T1000 (cell line): ENCODE results near the gene APOA5.
A peak's percentile ranks its signal among the peaks of the same experiment; 100 is the strongest.

Experiments
- DNase-seq: peaks from one replicate; lab custom pipeline; 2025; ENCODE audit warnings: mixed read lengths; lab: John Stamatoyannopoulos, UW

Gene APOA5

DNA sequence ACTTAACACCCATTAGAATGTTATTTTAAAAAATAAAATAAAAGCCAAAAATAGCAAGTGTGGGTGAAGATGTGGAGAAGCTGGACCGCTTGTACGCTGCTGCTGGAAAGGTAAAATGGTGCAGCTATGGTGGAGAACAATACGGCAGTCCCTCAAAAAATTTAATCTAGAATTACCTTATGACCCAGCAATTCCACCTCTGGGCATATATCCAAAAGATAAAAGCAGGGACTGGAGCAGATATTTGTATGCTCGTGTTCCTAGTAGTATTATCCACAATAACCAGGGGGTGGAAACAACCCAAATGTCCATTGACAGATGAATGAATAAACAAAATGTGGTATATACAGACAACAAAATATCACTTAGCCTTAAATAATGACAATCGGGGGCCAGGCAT is 6.1 kb upstream of the APOA5 start:
- no peak for DNase-seq

DNA sequence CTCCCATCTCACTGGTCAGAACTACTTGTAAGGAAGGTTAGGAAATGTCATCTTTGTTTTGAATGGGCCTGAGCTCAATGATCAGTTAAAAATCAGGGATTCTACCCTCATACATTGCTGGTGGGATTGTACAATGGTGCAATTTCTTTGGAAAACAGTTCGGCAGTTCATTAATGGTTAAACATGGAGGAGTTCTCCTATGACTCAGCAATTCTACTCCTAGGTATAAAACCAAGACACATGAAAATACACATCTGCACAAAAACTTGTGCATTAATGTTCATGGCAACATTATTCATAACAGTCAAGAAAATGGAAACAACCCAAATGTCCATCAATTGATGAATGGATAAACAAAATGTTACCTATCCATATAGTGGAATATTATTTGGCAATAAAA is 4.9 kb upstream of the APOA5 start:
- DNase-seq, result no peak

DNA sequence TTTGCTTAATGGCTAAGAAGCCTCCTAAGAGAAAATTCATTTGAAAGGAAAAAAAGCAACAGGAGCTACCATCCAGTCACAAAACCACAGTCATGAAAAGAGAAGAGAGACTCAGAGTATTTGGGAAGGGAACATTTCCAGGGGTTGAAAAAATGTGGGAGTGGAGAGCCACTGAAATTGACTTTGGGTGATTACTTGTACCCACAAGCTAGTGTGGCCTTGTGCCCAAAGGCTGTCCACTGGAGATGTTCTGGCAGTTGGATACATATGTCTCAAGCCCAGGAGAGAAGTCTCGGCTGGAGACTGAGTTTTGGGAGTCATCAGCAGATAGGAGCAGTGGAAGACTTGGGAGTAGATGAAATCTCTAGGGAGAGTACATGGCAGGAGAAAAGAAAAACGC is 3.2 kb upstream of the APOA5 start:
- DNase-seq, result no peak

DNA sequence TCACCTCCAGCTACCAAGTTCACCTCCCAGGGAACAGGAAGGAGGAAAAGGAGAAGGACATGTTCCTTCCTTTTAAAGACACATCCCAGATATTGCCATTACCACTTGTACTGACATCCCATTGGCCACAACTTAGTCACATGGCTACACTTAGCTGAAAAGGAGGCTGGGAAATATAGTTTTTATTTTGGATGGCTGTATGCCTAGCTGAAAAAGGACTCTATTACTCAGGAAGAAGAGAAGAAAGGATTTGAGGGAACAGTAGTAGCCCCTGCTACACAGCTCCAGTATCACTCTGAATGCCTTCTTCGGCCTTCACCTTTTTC is 2.1 kb upstream of the APOA5 start:
- no peak for DNase-seq

DNA sequence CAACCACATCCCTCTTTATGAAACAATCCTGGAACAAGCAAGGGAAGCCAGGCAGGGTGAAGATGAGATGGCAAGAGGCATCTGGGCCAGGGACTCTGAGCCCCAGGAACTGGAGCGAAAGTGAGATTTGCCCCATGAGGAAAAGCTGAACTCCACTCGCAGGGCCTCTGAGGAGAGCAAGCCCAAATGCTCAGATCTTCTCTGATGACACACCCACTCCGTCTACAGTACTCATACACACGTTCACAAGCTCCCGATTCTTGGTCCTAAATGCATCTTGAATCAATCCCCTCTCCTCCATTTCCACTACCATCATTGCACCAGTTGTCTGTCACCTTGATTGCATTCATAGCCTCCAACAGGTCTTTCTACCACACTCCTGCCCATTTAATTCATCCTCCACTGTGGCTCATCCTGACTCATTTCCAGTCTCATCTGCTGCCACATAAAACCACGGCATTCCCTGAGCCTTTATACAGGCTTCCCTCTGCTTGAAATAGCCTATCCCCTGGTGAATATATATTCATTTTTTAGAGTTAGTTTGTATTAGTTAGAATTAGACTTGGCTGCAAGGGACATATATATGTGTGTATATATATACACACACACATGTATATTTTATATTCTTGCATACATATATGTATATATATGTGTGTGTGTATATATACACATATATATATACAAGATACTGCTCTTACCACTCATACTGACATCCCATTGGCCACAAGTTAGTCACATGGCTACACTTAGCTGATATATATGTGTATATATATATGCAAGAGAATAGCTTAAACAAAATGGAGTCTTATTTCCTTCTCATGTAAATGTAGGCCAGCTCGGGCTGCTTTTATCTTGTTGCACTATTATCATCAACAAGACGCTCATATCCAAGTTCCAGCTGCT is 1.4 kb upstream of the APOA5 start:
- DNase-seq, result no peak

DNA sequence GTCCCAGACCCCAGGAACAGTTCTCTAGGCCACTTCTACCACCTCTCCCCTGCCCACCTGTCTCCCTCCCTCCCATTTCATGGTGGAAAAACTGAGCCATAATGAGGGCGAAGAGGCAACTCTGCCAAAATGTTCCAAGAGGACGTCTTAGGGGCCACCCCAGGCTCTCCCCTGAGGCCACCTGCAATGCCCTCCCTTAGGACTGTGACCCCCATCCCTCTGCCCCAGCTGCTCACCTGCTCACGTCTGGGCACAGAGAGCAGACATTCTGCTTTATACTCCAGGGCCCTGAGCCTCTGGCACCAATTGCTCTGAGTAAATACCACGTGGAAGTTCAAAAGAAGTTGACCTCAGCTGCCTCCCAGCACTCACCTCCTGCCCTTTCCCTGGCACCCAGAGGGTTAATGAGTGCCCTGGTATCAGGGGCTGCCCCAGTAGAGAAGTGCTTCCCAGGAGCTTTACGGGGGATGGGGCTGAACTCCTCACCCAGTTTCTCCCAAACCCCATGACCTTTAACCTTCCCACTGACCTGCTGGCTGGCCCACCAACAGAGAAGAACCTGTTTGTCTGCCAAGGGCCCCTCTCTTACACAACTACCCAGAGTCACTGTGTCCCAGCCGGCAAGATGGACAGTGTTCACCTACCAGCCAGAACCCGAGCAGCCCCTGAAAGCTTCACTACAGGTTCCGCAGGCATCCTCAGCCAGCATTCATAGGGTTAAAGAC is 627 bp upstream of the APOA5 start:
- DNase-seq, result no peak

DNA sequence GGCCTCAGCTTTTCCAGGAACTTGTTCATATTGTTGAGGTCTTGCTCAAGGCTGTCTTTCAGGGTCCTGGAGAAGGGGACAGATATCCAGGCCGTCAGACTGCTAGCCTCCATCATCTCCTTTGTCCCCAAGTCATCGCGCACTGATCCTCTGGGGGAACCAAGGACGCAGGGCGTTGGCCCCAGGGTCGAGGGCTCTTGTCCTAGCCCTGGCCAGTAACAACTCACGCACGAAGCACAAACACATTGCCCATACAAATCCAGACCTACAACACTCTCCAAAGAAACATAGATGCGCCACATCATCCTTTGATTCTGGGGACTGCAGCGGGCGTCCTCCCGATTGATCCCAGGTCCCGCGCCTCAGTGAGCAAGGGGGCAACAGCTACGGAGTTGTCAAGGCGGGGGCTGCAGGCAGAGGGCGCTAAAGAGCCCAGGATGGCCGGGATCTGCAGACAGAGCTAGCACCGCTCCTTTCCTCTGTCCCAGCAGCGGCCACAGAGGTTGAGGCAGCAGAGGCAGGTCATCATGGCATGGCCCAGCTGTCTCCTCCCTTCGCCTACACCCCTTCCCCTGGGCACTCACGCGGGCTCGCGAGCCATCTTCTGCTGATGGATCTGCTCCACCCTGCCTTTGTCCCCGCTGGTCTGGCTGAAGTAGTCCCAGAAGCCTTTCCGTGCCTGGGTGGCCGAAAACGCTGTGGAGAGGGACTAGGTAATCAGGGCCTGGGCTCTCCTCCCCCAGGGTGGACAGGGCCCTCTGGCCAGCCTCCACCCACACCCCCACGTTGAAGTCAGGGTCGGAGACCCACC is 472 bp downstream of the APOA5 start:
- no peak for DNase-seq

DNA sequence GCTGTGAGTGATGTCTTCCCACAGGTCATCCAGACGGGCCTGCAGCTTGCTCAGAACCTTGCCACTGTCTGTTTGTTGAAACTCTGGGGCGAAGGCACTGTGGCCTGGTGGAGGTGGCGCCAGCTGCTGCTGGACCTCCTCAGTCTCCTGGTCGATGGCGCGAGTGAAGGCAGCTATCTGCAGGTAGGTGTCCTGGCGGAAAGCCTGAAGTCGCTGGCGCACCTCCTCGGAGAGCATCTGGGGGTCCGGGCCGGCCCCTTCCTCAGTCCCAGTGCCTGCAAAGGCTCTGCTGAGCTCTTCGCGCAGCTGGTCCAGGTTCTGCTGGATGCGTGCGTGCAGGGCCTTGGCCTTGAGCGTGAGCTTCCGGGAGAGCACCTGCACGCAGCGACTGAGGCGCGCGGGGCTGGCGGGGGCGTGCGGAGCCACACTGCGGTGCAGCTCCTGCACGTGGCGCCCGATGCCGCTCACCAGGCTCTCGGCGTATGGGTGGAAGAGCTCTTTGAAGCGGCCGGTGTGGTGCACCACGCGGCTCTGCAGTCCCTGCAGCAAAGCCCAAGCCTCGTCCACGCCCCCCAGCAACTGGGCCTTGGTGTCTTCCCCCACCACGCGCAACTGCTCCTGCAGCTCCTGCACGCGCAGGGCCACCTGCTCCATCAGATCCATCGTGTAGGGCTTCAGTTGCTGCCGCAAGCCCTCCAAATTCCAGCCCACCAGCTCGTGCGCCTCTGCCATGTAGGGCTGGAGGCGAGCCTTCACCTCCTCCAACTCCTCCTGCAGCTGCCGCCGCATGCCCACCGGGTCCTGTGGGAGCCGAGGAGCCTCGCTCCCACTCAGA is 1.3 kb downstream of the APOA5 start:
- DNase-seq, result no peak

DNA sequence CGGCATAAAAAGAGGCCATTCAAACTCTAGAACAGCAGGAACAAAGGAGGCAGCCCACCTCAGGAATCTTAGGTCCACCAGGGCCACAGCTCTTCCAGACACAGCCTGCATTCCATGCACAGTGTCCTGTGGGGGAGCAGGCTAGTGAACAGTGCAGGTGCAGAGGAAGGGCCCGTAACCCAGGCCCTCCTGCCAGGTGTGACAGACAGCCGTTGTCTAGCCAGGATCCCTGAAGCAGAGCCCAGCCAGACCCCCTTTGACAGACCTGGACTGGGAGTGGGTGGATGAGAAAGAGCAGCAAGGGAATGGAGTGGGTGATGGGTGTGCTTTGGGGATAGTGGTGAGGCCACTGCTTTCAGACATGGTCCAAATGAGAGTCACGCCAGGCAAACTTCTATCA is 2.7 kb downstream of the APOA5 start:
- no peak for DNase-seq

DNA sequence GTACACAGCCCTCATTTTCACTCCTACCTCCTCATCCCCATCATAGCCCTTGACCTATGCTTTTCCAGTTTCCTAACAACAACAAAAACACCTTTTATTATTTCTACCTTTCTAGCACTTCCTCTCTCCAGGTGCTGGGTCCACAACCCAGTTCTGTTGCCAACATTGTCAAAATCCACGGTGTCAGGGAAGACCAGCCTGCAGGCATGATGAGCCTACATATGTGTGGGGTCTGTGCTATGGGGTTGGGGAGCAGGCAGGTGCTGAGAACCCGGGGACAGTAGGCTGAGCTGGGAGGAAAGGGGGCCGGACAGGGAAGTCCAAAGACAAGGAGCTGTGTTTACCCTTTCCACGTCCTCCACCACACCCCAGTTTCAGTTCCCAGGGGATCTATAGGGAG is 3.1 kb downstream of the APOA5 start:
- no peak for DNase-seq

DNA sequence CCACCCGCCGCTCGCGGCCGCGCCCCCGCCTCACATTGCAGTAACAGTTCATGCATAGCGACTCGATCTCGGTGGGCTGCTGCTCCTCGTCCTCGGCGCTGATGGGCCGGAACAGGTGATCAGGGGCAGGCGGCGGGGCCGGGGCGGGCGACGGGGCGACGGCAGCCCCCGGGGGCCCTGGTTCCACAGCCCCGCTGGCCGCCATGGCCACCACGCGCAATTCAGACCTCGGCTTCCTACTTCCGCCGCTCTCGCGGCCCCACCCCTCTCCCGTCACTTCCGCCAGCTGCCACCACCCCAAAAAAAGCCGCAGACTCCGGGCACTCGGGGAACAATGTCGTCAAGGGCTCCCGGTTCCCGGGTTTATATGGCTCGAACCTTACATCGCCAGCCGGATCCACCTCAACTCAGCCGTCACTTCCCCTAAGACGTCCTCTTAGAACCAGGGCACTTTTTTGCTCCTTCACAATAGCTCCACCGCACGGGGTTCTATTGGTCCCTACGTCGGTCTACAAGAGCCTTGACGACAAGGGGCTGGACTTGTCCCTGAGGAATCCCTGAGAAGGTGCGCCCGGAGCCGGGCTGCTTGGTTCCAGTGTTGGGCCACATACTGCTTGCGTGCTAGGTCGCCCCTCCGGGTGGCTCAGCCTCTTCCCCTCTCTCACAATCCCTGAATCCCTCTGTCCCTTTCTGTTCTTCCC is 3.7 kb downstream of the APOA5 start, which contains the start of gene ZPR1:
TSS of gene ZPR1 (minus strand) at position 238 of the 701 bp plus-strand sequence. CDS start at position 205, 33 bp downstream.
- peak; percentile 51 for DNase-seq

DNA sequence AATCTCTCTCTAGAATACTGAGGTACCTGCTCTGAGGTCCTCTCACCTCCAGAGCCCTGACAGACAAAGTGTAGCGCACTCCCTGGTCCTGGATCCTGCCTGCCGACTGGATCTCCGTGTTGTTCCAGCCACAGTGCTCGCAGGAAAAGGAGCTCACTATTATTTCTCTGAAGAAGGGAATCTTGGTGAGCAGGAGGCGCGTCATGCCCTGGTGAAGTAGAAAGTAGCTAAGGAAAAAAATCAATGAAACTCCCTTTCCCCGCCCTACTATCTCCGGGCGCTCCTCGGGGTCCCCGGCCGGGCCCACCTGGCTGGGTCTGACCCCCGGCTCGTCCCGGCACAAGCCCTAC is 4.3 kb downstream of the APOA5 start:
- DNase-seq, result no peak

DNA sequence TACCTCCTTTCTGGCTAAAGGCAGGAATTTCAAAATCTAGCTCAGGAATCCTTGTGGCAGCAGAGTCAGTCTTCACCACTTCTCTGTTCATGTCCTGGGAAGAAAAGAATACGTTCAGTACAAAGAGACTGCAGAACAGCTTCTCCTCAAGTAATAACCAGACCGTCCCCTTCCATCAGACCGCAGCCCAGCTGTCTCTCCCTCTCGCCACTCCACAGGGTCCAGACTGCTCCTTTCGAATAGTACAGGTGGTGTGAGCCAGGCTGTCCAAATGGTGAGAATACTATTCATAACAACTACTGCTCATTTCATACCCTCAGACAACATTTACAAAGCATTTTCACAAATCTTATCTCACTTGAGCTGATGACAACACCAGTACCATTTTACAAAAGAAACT is 4.7 kb downstream of the APOA5 start:
- DNase-seq, result no peak

DNA sequence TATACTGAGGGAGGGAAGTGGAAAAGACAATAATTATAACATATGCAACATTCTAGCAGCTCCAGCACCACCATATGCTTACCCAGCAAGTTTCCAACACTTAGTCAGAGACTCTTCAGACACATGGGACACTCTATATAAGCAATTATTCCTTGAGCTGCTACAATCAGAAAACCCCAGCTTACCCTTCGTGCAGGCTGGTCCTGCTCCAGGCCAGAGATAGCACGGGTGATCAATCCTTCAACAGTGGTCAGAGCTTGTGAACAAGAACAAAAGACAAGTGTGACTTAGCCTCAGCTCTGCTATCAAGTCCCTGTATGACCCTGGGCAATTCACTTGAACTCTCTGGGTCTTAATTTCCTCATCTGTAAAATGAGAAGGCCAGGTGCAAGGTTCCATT is 5.4 kb downstream of the APOA5 start:
- no peak for DNase-seq

DNA sequence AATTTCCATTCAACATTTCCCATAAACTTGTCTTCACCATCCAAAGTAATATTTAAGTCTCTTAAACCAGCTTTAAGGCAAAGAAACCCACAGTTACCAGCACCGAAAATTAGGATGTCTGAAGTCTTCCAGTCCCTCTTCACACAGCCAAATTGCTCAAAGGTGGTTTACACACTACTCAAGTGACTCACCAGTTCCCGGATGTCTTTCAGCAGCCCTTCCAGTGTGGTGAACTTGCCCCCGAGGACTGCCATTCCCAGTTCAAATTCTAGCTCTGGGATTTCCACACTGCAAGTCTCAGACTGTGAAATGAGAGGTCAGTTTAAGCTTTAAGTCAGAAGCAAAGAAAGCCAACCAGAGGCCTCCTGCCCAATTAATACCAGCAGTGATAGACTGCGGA is 9.0 kb downstream of the APOA5 start:
- no peak for DNase-seq

DNA sequence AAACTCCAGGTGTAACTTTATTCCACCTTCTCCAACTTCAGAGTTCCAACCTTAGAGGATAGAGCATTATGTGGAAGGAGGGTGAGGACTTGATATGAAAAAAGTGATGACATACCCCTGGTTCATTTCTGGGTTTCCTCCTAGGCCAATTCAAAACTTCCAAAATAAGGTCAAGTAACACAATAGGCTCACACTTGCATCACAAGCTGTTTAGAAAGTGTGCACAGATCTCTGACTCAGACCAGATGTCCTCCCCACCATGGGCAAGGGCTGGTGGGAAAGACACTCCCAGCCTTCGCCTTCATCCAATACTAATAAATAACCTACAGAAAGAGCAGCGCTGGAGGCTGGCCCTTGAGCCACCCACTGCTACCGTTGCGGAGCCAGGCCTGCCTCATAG is 13.1 kb downstream of the APOA5 start:
- no peak for DNase-seq

DNA sequence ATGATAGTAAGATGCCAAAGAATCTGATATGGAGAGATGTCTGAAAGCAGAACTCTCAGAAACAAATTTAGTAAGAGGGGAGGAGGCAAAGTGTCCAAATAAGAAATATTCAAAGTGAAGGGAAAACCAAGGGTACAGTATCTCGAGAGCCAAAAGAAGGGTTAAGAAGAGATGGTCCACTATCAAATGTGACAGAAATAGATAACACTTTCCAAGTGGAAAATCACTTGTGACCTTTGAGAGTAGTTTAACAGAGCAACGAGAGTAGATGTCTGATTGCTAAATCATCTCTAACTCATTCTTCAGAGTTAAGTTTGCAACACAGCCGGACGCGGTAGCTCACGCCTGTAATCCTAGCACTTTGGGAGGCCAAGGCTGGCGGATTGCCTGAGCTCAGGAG is 14.6 kb downstream of the APOA5 start:
- no peak for DNase-seq

DNA sequence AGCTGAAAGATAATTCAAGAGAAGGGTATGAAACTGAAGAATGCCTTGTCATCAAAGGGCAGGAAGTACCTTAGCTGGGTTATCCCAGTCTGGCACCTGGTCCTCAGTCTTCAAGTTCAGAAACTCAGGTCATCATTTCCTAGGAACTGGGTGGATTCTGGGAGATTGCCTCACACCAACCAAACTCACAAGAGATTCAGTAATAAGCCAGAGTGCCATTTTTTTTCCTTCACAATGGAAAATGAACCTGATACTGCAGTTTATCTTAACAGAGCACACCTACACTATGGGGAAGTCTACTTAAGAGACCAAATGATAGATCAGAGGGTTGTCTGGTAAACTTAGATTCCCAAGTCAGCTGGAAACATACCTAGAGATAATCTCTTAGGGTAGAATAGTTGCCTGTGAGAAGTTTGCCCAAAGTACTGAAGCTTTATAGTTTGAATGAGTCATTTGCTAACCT is 15.1 kb downstream of the APOA5 start:
- no peak for DNase-seq

DNA sequence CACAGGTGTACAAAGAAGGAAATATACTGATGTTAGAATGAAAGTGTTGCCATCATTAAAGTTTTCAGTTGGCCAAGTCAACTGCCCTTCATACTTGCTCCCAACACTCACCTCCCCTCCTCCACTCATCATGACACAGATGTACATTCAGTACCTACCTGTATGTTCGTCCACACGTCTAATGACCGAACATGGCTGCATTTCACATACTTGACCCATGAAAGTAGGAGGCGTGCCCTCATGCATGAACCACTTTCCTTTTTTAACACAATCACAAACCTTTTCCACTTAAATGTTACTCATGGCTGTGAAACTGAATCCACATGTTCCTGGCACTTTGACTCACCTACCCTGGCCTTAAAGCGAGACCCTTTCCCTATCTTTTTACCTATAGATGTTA is 15.7 kb downstream of the APOA5 start:
- DNase-seq, result no peak

DNA sequence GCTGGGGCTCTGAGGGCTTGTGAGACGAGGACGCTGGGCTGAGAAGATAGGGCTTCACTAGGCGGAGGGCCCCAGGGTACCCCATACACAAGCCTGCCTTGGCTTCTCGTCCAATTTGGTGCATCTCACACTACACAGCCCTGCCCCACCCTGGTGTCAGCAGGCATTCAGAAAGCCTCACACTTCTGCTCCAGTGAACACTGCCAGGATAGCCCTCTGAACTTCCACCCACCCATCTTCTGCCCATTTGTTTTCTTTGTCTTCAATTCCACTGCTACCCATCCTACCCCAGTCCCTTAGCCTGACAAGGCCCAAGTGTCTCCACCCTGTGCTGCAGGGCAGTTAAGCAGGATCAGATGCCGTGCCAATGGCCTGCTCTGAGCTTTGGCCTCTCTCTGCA is 17.0 kb downstream of the APOA5 start:
- no peak for DNase-seq
